Measurements from ENCODE around the gene PIK3R3. TPM values are rescaled to one million over a fixed set of nuclear protein-coding genes. Genes with fewer than 3 reads are reported as not detected.
"Not testable (repeated sequence)": the region's sequence is repeated elsewhere in the genome, so short reads cannot be mapped to it uniquely, and the experiment has no call there.

The PIK3R3 gene
- total RNA-seq, 2 donors from 2014 or later, result 0.56 to 2.2 TPM

- no peaks in the 10 kb centered on the region for H3K4me1 Mint-ChIP-seq
- H3K27ac Mint-ChIP-seq, result no peak overlapping the region
- no peak overlapping the region for H3K4me3 Mint-ChIP-seq
- H3K36me3 Mint-ChIP-seq (ENCODE audit: low read depth), result no peaks in the 10 kb centered on the region
- H3K27me3 Mint-ChIP-seq, result peaks cover 6% of the 10 kb centered on the region
- peaks cover 4% of the 10 kb centered on the region for H3K9me3 Mint-ChIP-seq
- ATAC-seq (replicated peaks), result no peak
Measured at GRCh38 chr1:46099215-46099614, 33.2 kb downstream of the PIK3R3 start.

- peak; percentile 94 for ATAC-seq (replicated peaks)
- H3K9me3 Mint-ChIP-seq, result peaks cover 4% of the 10 kb centered on the region
- no peaks in the 10 kb centered on the region for H3K4me1 Mint-ChIP-seq
- peaks cover 6% of the 10 kb centered on the region for H3K27me3 Mint-ChIP-seq
- peak overlapping the region; percentile 28 for H3K27ac Mint-ChIP-seq
- no peaks in the 10 kb centered on the region for H3K36me3 Mint-ChIP-seq (ENCODE audit: low read depth)
- peak overlapping the region; percentile 17 for H3K4me3 Mint-ChIP-seq
Measured at GRCh38 chr1:46098027-46098712, 34.3 kb downstream of the PIK3R3 start.

- no peak for ATAC-seq (replicated peaks)
- peaks cover 11% of the 10 kb centered on the region for H3K27me3 Mint-ChIP-seq
- no peak overlapping the region for H3K4me3 Mint-ChIP-seq
- no peak overlapping the region for H3K27ac Mint-ChIP-seq
- H3K4me1 Mint-ChIP-seq, result no peaks in the 10 kb centered on the region
- H3K9me3 Mint-ChIP-seq, result peaks cover 4% of the 10 kb centered on the region
- no peaks in the 10 kb centered on the region for H3K36me3 Mint-ChIP-seq (ENCODE audit: low read depth)
Measured at GRCh38 chr1:46097149-46097472, 35.3 kb downstream of the PIK3R3 start.

GRCh38 chr1:46096269-46097148 is 35.9 kb downstream of the PIK3R3 start:
- H3K4me1 Mint-ChIP-seq, result no peaks in the 10 kb centered on the region
- no peaks in the 10 kb centered on the region for H3K36me3 Mint-ChIP-seq (ENCODE audit: low read depth)
- no peak overlapping the region for H3K27ac Mint-ChIP-seq
- H3K27me3 Mint-ChIP-seq, result peaks cover 11% of the 10 kb centered on the region
- no peak overlapping the region for H3K4me3 Mint-ChIP-seq
- ATAC-seq (replicated peaks), result no peak
- H3K9me3 Mint-ChIP-seq, result peaks cover 4% of the 10 kb centered on the region

- not testable (repeated sequence) for H3K27ac Mint-ChIP-seq; H3K4me1 Mint-ChIP-seq; ATAC-seq (replicated peaks); H3K4me3 Mint-ChIP-seq; H3K9me3 Mint-ChIP-seq; H3K36me3 Mint-ChIP-seq (ENCODE audit: low read depth)
- peaks cover 11% of the 10 kb centered on the region for H3K27me3 Mint-ChIP-seq
Measured at GRCh38 chr1:46095110-46095509, 37.3 kb downstream of the PIK3R3 start.

- H3K9me3 Mint-ChIP-seq, result peaks cover 3% of the 10 kb centered on the region
- no peaks in the 10 kb centered on the region for H3K36me3 Mint-ChIP-seq (ENCODE audit: low read depth)
- peaks cover 11% of the 10 kb centered on the region for H3K27me3 Mint-ChIP-seq
Measured at GRCh38 chr1:46094471-46095005, 37.9 kb downstream of the PIK3R3 start.

GRCh38 chr1:46093832-46094231 is 38.6 kb downstream of the PIK3R3 start:
- not testable (repeated sequence) for H3K27ac Mint-ChIP-seq; H3K4me3 Mint-ChIP-seq; H3K27me3 Mint-ChIP-seq; H3K9me3 Mint-ChIP-seq; H3K36me3 Mint-ChIP-seq (ENCODE audit: low read depth); ATAC-seq (replicated peaks); H3K4me1 Mint-ChIP-seq

More at GRCh38 chr1:46094471-46095005, 37.9 kb downstream of the PIK3R3 start:
- H3K4me1 Mint-ChIP-seq, result no peaks in the 10 kb centered on the region
- no peak overlapping the region for H3K4me3 Mint-ChIP-seq
- H3K27ac Mint-ChIP-seq, result no peak overlapping the region
- ATAC-seq (replicated peaks), result no peak

GRCh38 chr1:46087891-46088290 is 44.5 kb downstream of the PIK3R3 start:
- Mint-ChIP-seq H3K36me3 (ENCODE audit: low read depth) (no peaks in the 10 kb centered on the region), H3K27ac (no peak overlapping the region), H3K4me1 (no peaks in the 10 kb centered on the region), H3K9me3 (no peaks in the 10 kb centered on the region), H3K27me3 (peaks cover 5% of the 10 kb centered on the region), H3K4me3 (no peak overlapping the region)
- ATAC-seq (replicated peaks), result no peak

- ATAC-seq (replicated peaks), result no peak
- no peaks in the 10 kb centered on the region for H3K4me1 Mint-ChIP-seq
- H3K9me3 Mint-ChIP-seq, result no peaks in the 10 kb centered on the region
Measured at GRCh38 chr1:46086576-46086975, 45.9 kb downstream of the PIK3R3 start.

GRCh38 chr1:46084553-46085451 is 47.6 kb downstream of the PIK3R3 start:
- no peak overlapping the region for H3K4me3 Mint-ChIP-seq

More at GRCh38 chr1:46086576-46086975, 45.9 kb downstream of the PIK3R3 start:
- Mint-ChIP-seq H3K27me3 (no peaks in the 10 kb centered on the region), H3K4me3 (no peak overlapping the region), H3K27ac (no peak overlapping the region), H3K36me3 (ENCODE audit: low read depth) (no peaks in the 10 kb centered on the region)

GRCh38 chr1:46083579-46083978 is 48.9 kb downstream of the PIK3R3 start:
- Mint-ChIP-seq H3K4me1 (no peaks in the 10 kb centered on the region), H3K27me3 (peaks cover 3% of the 10 kb centered on the region), H3K27ac (no peak overlapping the region), H3K9me3 (no peaks in the 10 kb centered on the region), H3K36me3 (ENCODE audit: low read depth) (no peaks in the 10 kb centered on the region), H3K4me3 (no peak overlapping the region)
- no peak for ATAC-seq (replicated peaks)

More at GRCh38 chr1:46084553-46085451, 47.6 kb downstream of the PIK3R3 start:
- Mint-ChIP-seq H3K4me1 (no peaks in the 10 kb centered on the region), H3K36me3 (ENCODE audit: low read depth) (no peaks in the 10 kb centered on the region), H3K27ac (no peak overlapping the region), H3K27me3 (no peaks in the 10 kb centered on the region), H3K9me3 (no peaks in the 10 kb centered on the region)
- ATAC-seq (replicated peaks), result no peak

GRCh38 chr1:46081619-46082018 is 50.8 kb downstream of the PIK3R3 start:
- no peak overlapping the region for H3K27ac Mint-ChIP-seq
- H3K27me3 Mint-ChIP-seq, result peaks cover 3% of the 10 kb centered on the region
- no peak overlapping the region for H3K4me3 Mint-ChIP-seq
- H3K36me3 Mint-ChIP-seq (ENCODE audit: low read depth), result no peaks in the 10 kb centered on the region
- no peak for ATAC-seq (replicated peaks)
- H3K4me1 Mint-ChIP-seq, result no peaks in the 10 kb centered on the region
- H3K9me3 Mint-ChIP-seq, result no peaks in the 10 kb centered on the region

- H3K9me3 Mint-ChIP-seq, result no peaks in the 10 kb centered on the region
- H3K4me3 Mint-ChIP-seq, result no peak overlapping the region
- H3K4me1 Mint-ChIP-seq, result no peaks in the 10 kb centered on the region
- H3K27ac Mint-ChIP-seq, result no peak overlapping the region
- peaks cover 3% of the 10 kb centered on the region for H3K27me3 Mint-ChIP-seq
- no peak for ATAC-seq (replicated peaks)
- H3K36me3 Mint-ChIP-seq (ENCODE audit: low read depth), result no peaks in the 10 kb centered on the region
Measured at GRCh38 chr1:46081206-46081605, 51.2 kb downstream of the PIK3R3 start.

GRCh38 chr1:46080257-46080656 is 52.2 kb downstream of the PIK3R3 start:
- ATAC-seq (replicated peaks), result no peak
- Mint-ChIP-seq H3K4me1 (no peaks in the 10 kb centered on the region), H3K9me3 (no peaks in the 10 kb centered on the region), H3K27me3 (peaks cover 3% of the 10 kb centered on the region), H3K36me3 (ENCODE audit: low read depth) (no peaks in the 10 kb centered on the region), H3K27ac (no peak overlapping the region), H3K4me3 (no peak overlapping the region)
